Measurements from ENCODE around the gene LEAP2. TPM values are rescaled to one million over a fixed set of nuclear protein-coding genes. Genes with fewer than 3 reads are reported as not detected.

The LEAP2 gene
- total RNA-seq, 4 donors from 2014 or later: 1.5 to 4.8 (median 2.9) TPM

DNA sequence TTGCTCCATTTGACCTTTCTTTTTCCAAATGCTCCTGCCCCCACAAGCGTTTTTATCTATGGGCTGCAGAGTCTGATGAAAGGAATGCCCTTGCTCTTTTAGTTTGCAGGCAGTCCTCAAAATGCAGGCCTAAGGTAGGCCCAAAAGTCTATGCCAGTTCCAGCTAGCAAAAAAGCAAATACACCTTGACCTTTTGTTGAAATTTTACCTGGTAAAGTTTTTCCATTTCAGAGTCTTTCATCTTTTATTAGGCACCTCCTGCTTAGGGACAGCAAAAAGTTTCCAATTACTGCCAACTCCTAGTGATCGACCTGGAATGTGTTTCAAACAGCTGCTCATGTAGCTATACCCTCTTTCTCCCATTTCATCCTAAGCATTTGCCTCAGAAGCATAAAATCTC is 2.7 kb upstream of the LEAP2 start:
- Histone ChIP-seq H3K4me3 (replicated peaks in 1 of 3) (no peak overlapping the region), H3K27me3 (no peaks in the 10 kb centered on the region), H3K9me3 (no peaks in the 10 kb centered on the region), H3K36me3 (peaks cover 0 to 12% of the 10 kb centered on the region in 2 donors), H3K27ac (no peak overlapping the region), H3K4me1 (peaks cover 4 to 11% of the 10 kb centered on the region in 2 donors)
- intact Hi-C loops (cut with DNase I): loop anchor here (5.0 kb wide), 1 partner anchor 44 kb away; no protein-coding TSS in a partner anchor
- TF ChIP-seq, protein P1, sequence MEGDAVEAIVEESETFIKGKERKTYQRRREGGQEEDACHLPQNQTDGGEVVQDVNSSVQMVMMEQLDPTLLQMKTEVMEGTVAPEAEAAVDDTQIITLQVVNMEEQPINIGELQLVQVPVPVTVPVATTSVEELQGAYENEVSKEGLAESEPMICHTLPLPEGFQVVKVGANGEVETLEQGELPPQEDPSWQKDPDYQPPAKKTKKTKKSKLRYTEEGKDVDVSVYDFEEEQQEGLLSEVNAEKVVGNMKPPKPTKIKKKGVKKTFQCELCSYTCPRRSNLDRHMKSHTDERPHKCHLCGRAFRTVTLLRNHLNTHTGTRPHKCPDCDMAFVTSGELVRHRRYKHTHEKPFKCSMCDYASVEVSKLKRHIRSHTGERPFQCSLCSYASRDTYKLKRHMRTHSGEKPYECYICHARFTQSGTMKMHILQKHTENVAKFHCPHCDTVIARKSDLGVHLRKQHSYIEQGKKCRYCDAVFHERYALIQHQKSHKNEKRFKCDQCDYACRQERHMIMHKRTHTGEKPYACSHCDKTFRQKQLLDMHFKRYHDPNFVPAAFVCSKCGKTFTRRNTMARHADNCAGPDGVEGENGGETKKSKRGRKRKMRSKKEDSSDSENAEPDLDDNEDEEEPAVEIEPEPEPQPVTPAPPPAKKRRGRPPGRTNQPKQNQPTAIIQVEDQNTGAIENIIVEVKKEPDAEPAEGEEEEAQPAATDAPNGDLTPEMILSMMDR (IDR thresholded peaks at IDR 0.05): no peak
- TF ChIP-seq POLR2A (IDR thresholded peaks at IDR 0.05): no peak
- 86 to 87% methylated on average over 2 of the region's 2 CpGs for WGBS, 2 donors
- no peak for DNase-seq

DNA sequence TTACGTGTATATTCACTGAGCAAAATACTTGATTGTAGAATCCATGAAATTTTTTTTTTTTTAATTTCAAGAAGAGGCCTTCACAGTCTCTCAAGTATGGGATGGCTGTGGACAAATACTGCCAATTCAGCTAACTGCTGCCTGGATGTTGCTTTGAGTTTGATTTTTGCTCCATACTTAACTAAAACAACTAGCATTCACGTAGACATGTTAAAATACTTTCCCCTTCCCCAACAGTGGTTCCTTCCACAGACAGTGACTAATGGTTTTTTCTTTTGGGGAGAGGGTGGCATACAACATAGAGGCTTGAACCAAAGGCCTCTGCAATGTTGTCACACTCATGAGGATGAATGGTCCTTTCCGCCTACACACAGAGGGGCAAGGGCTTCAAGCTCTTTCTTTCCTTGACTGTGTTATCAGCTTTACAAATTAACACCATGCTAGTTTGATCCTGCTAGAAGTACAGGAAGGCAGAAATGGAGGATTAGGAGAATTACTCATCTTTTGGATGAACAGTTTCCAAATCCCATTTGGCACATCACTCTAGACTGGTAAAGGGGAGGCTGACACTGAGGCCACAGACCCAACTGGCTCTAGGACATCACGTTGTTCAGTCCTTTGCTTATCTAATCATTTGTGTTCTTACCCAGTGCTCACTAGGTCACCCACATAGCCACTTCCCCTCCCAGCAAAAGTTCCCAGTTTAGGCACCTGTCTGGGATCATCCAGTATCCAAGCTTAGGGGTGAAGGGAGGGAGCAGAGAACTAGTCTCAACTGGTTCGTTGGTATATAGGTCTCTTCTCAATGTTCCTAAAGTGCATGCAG is 1.8 kb upstream of the LEAP2 start:
- Histone ChIP-seq H3K27ac (no peak overlapping the region), H3K4me1 (peaks cover 4 to 9% of the 10 kb centered on the region in 2 donors), H3K36me3 (peaks cover 0 to 12% of the 10 kb centered on the region in 2 donors), H3K4me3 (replicated peaks in 1 of 3) (no peak overlapping the region), H3K27me3 (no peaks in the 10 kb centered on the region), H3K9me3 (no peaks in the 10 kb centered on the region)
- intact Hi-C loops (cut with DNase I): loop anchor here (5.0 kb wide), 1 partner anchor 44 kb away; no protein-coding TSS in a partner anchor
- TF ChIP-seq, protein P1 (IDR thresholded peaks at IDR 0.05): no peak
- no peak for TF ChIP-seq POLR2A (IDR thresholded peaks at IDR 0.05)
- WGBS, 2 donors: 87 to 88% methylated on average over 5 of the region's 5 CpGs
- DNase-seq: no peak

DNA sequence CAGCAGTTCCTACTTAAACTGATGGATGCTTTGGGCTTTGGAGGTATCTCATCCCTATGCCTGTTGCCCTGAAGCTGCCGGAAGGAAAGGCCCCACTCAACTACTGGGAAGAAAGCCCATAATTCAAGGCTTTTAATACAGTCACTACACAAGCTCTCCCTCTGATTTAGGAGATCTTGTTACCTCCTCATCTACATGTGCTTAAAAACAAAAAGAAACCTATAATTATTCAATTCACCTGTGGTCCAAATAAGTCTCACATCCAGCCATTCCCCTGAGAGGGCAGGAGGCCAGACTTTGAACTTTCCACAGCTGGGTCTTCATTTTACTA is 715 bp upstream of the LEAP2 start:
- Histone ChIP-seq H3K36me3 (peaks cover 0 to 10% of the 10 kb centered on the region in 2 donors), H3K27ac (no peak overlapping the region), H3K4me1 (peaks cover 0 to 5% of the 10 kb centered on the region in 2 donors), H3K9me3 (no peaks in the 10 kb centered on the region), H3K27me3 (no peaks in the 10 kb centered on the region), H3K4me3 (replicated peaks in 1 of 3) (no peak overlapping the region)
- 91 to 100% methylated on average over 1 of the region's 1 CpG for WGBS, 2 donors
- no peak for DNase-seq
- intact Hi-C loops (cut with DNase I): loop anchor here (5.0 kb wide), 1 partner anchor 45 kb away; no protein-coding TSS in a partner anchor
- no peak for TF ChIP-seq POLR2A (IDR thresholded peaks at IDR 0.05)
- TF ChIP-seq, protein P1 (IDR thresholded peaks at IDR 0.05): no peak

DNA sequence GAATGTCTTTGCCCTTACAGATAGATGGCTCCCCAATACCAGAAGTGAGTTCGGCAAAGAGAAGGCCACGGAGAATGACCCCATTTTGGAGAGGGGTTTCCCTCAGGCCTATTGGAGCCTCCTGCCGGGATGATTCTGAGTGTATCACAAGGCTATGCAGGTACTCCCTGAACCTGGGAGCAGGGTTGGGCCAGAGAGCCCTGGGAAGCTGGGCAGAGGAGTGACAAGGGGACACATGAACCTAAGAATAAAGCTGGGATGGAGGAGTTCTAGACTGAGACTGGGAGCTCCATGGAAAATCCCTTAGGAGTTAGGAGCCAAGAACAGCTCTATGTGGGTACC is 433 bp downstream of the LEAP2 start:
- 93 to 97% methylated on average over 3 of the region's 3 CpGs for WGBS, 2 donors

DNA sequence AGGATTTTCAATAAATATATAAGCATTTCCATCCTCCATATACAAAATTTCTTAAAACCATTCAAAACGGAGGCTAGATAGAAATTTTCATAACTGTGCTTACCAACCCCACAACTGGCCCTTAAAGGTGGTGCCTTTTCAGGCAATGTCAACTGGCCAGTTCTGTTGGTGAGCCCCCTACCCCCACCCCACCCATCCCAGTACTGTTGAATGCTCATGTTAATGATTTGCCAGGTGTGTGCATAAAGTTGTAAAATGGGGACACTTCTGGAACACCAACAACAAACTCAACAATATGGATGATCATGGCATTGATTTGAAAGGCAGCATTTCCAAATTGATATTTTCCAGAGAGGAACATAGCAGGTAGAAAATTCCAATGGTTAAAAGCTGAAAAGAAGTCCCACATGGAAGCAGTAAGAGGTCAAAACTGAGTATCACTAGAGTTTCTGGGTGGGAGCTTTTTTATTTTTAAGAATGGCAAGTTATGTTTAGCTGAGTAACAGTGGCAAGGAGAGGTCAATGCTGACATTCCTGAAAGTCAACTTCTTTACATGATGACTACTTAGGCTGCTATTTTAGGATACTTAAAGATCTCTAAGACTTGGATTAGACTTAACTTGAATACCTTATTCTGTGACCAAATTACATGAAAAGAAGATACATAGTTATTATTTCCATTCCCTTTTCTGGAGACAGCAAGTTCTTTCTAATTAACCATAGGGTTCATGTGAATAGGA is 2.7 kb downstream of the LEAP2 start:
- Histone ChIP-seq H3K27ac (no peak overlapping the region), H3K36me3 (peaks cover 11 to 17% of the 10 kb centered on the region in 2 donors)
- WGBS, 2 donors: 87 to 98% methylated on average over 1 of the region's 1 CpG

More for the DNA sequence above, 433 bp downstream of the LEAP2 start:
- no peak for TF ChIP-seq POLR2A (IDR thresholded peaks at IDR 0.05)
- intact Hi-C loops (cut with DNase I): loop anchor here (5.0 kb wide), 1 partner anchor 47 kb away; no protein-coding TSS in a partner anchor
- Histone ChIP-seq H3K36me3 (peaks cover 0 to 2% of the 10 kb centered on the region in 2 donors), H3K9me3 (no peaks in the 10 kb centered on the region), H3K27ac (no peak overlapping the region), H3K4me1 (peaks cover 0 to 10% of the 10 kb centered on the region in 2 donors), H3K4me3 (replicated peaks in 1 of 3) (no peak overlapping the region), H3K27me3 (no peaks in the 10 kb centered on the region)
- DNase-seq: no peak

More for the DNA sequence above, 2.7 kb downstream of the LEAP2 start:
- Histone ChIP-seq H3K27me3 (no peaks in the 10 kb centered on the region), H3K9me3 (no peaks in the 10 kb centered on the region), H3K4me3 (replicated peaks in 1 of 3) (no peak overlapping the region), H3K4me1 (peaks cover 0 to 10% of the 10 kb centered on the region in 2 donors)
- no peak for DNase-seq
- intact Hi-C loops (cut with DNase I): no loop called here
- TF ChIP-seq, protein P1 (IDR thresholded peaks at IDR 0.05): no peak
- no peak for TF ChIP-seq POLR2A (IDR thresholded peaks at IDR 0.05)
